Stimulated activated CD4-positive, alpha-beta T cell treated with anti-CD3 and anti-CD28 coated beads, TNF-alpha, amount 100 ng/mL, for 48 hours (primary cell): ENCODE data around the gene DHCR7.

Source experiments
- DNase-seq, 3 donors: peaks; one replicate each; pipeline ENCODE4 v3.0.0-alpha.2; 2020; ENCODE audit warnings: low read depth in 3 of 3

Gene DHCR7

GRCh38 chr11:71456831-71457230 is 8.6 kb upstream of the DHCR7 start:
- DNase-seq: no peak

- DNase-seq: no peak
Measured at GRCh38 chr11:71456294-71456693, 8.1 kb upstream of the DHCR7 start.

GRCh38 chr11:71454470-71455113 is 6.4 kb upstream of the DHCR7 start:
- DNase-seq: no peak

- DNase-seq: no peak
Measured at GRCh38 chr11:71453918-71454304, 5.7 kb upstream of the DHCR7 start.

GRCh38 chr11:71453037-71453917 is 5.1 kb upstream of the DHCR7 start, which contains the start of gene NADSYN1:
TSS of gene NADSYN1 (plus strand) at chr11:71453203. CDS start at chr11:71453297, 94 bp downstream.
- DNase-seq: peak; percentile 86 to 92 (median 87)

- peak in 2 of 3 donors; percentile 36 to 38 for DNase-seq
Measured at GRCh38 chr11:71452199-71453036, 4.2 kb upstream of the DHCR7 start.

GRCh38 chr11:71451596-71452198 is 3.5 kb upstream of the DHCR7 start:
- no peak for DNase-seq

GRCh38 chr11:71450939-71451338 is 2.7 kb upstream of the DHCR7 start:
- DNase-seq: no peak

- no peak for DNase-seq
Measured at GRCh38 chr11:71450507-71450906, 2.3 kb upstream of the DHCR7 start.

GRCh38 chr11:71449596-71449995 is 1.4 kb upstream of the DHCR7 start:
- DNase-seq: no peak

- peak in 1 of 3 donors; percentile 33 for DNase-seq
Measured at GRCh38 chr11:71447791-71448256, 369 bp downstream of the DHCR7 start.

- DNase-seq: no peak
Measured at GRCh38 chr11:71446942-71447688, 1.1 kb downstream of the DHCR7 start.

- DNase-seq: no peak
Measured at GRCh38 chr11:71446150-71446549, 2.0 kb downstream of the DHCR7 start.

- no peak for DNase-seq
Measured at GRCh38 chr11:71444811-71445210, 3.4 kb downstream of the DHCR7 start.

- DNase-seq: no peak
Measured at GRCh38 chr11:71443736-71444445, 4.3 kb downstream of the DHCR7 start.

- DNase-seq: no peak
Measured at GRCh38 chr11:71442880-71443279, 5.3 kb downstream of the DHCR7 start.

- DNase-seq: no peak
Measured at GRCh38 chr11:71442123-71442522, 6.1 kb downstream of the DHCR7 start.

GRCh38 chr11:71441251-71441650 is 6.9 kb downstream of the DHCR7 start:
- no peak for DNase-seq

- DNase-seq: no peak
Measured at GRCh38 chr11:71440021-71440755, 8.0 kb downstream of the DHCR7 start.

- DNase-seq: no peak
Measured at GRCh38 chr11:71438650-71439049, 9.5 kb downstream of the DHCR7 start.
